ENCODE results near the gene MBD3L4. TPM values are rescaled to one million over a fixed set of nuclear protein-coding genes. Genes with fewer than 3 reads are reported as not detected.
"Not testable (repeated sequence)": the region's sequence is repeated elsewhere in the genome, so short reads cannot be mapped to it uniquely, and the experiment has no call there.

Gene MBD3L4
- total RNA-seq, result not detected

- H3K4me3 ChIP-seq, H3K36me3 ChIP-seq, H3K27ac ChIP-seq, H3K27me3 ChIP-seq, H3K9me3 ChIP-seq, ATAC-seq, H3K4me1 ChIP-seq: not testable (repeated sequence)
- no CpG with 5 or more reads among the region's 9 CpGs for WGBS, 2 donors (ENCODE audit: low coverage in 1 of 2)
Measured at GRCh38 chr19:7040079-7040478, at the start of gene MBD3L4. Gene MBD3L4, minus strand, starts transcription at chr19:7040179. Its CDS starts 35 bp downstream, at chr19:7040144.

GRCh38 chr19:7088999-7089398 is 49.0 kb upstream of the MBD3L4 start:
- Histone ChIP-seq H3K9me3 (peaks cover 2 to 96% (median 5%) of the 10 kb centered on the region in 3 donors), H3K4me1 (no peaks in the 10 kb centered on the region), H3K4me3 (no peak overlapping the region), H3K36me3 (peaks cover 4 to 69% of the 10 kb centered on the region in 2 donors), H3K27me3 (no peaks in the 10 kb centered on the region), H3K27ac (no peak overlapping the region)
- ATAC-seq, result no peak
- no peak for TF ChIP-seq CTCF (IDR thresholded peaks at IDR 0.05)
- TF ChIP-seq POLR2A (IDR thresholded peaks at IDR 0.05), result no peak
- no peak for TF ChIP-seq EP300 (IDR thresholded peaks at IDR 0.05)
- TF ChIP-seq POLR2AphosphoS5 (IDR thresholded peaks at IDR 0.05), result no peak
- 86 to 97% methylated on average over 5 to 6 of the region's 6 CpGs for WGBS, 2 donors (ENCODE audit: low coverage in 1 of 2)

- Histone ChIP-seq H3K9me3 (peaks cover 19 to 100% (median 26%) of the 10 kb centered on the region in 3 donors), H3K4me3 (no peak overlapping the region), H3K4me1 (no peaks in the 10 kb centered on the region), H3K27me3 (no peaks in the 10 kb centered on the region), H3K36me3 (peaks cover 56 to 86% of the 10 kb centered on the region in 2 donors), H3K27ac (no peak overlapping the region)
- 94 to 96% methylated on average over 11 to 15 of the region's 15 CpGs for WGBS, 2 donors (ENCODE audit: low coverage in 1 of 2)
- no peak for ATAC-seq
- no peak for TF ChIP-seq CTCF (IDR thresholded peaks at IDR 0.05)
- no peak for TF ChIP-seq POLR2A (IDR thresholded peaks at IDR 0.05)
- TF ChIP-seq POLR2AphosphoS5 (IDR thresholded peaks at IDR 0.05), result no peak
- TF ChIP-seq EP300 (IDR thresholded peaks at IDR 0.05), result no peak
Measured at GRCh38 chr19:7083076-7083956, 43.3 kb upstream of the MBD3L4 start.

- no peak for ATAC-seq
- Histone ChIP-seq H3K27ac (no peak overlapping the region), H3K36me3 (peaks cover 49 to 100% of the 10 kb centered on the region in 2 donors), H3K4me3 (no peak overlapping the region), H3K9me3 (peaks cover 7 to 90% (median 17%) of the 10 kb centered on the region in 3 donors), H3K4me1 (no peaks in the 10 kb centered on the region), H3K27me3 (no peaks in the 10 kb centered on the region)
- WGBS, 2 donors (ENCODE audit: low coverage in 1 of 2), result 87% methylated on average over 2 of the region's 2 CpGs; no CpG with 5 or more reads in 1 of the 2 donors
- no peak for TF ChIP-seq EP300 (IDR thresholded peaks at IDR 0.05)
- no peak for TF ChIP-seq CTCF (IDR thresholded peaks at IDR 0.05)
- no peak for TF ChIP-seq POLR2A (IDR thresholded peaks at IDR 0.05)
- TF ChIP-seq POLR2AphosphoS5 (IDR thresholded peaks at IDR 0.05), result no peak
Measured at GRCh38 chr19:7078008-7078407, 38.0 kb upstream of the MBD3L4 start.

GRCh38 chr19:7076151-7076550 is 36.2 kb upstream of the MBD3L4 start:
- TF ChIP-seq CTCF (IDR thresholded peaks at IDR 0.05), result no peak
- TF ChIP-seq EP300 (IDR thresholded peaks at IDR 0.05), result no peak
- no peak for TF ChIP-seq POLR2A (IDR thresholded peaks at IDR 0.05)
- TF ChIP-seq POLR2AphosphoS5 (IDR thresholded peaks at IDR 0.05), result no peak
- H3K9me3 ChIP-seq, result peaks cover 0 to 71% (median 14%) of the 10 kb centered on the region in 3 donors
- 94 to 100% methylated on average over 2 of the region's 6 CpGs for WGBS, 2 donors (ENCODE audit: low coverage in 1 of 2)
- H3K27ac ChIP-seq, result no peak overlapping the region
- ATAC-seq, result no peak
- H3K4me3 ChIP-seq, result no peak overlapping the region
- no peaks in the 10 kb centered on the region for H3K27me3 ChIP-seq
- no peaks in the 10 kb centered on the region for H3K4me1 ChIP-seq
- peaks cover 31 to 100% of the 10 kb centered on the region in 2 donors for H3K36me3 ChIP-seq
